Measurements from ENCODE around the gene CUL5.

Gene CUL5

GRCh38 chr11:108048269-108048668, 39.6 kb downstream of the CUL5 start:
- H3K9me3 ChIP-seq (ENCODE audit: control insufficient read depth, insufficient read depth, low read depth, low read length): no peaks in the 10 kb centered on the region
- CTCF ChIA-PET: no interaction called here
- H3K27ac ChIP-seq (ENCODE audit: extremely low read depth, low read depth, low read length): no peak overlapping the region
- H3K36me3 ChIP-seq (ENCODE audit: control insufficient read depth in 2 of 2, insufficient read depth in 1 of 2, low read length in 2 of 2): peaks cover 10 to 59% of the 10 kb centered on the region in 2 experiments
- no peaks in the 10 kb centered on the region for H3K4me1 ChIP-seq (ENCODE audit: control insufficient read depth, insufficient read depth, low read length)
- TF ChIP-seq ZEB2 (tag by site-specific recombination; IDR thresholded peaks at IDR 0.05): no peak
- TF ChIP-seq, protein P1, sequence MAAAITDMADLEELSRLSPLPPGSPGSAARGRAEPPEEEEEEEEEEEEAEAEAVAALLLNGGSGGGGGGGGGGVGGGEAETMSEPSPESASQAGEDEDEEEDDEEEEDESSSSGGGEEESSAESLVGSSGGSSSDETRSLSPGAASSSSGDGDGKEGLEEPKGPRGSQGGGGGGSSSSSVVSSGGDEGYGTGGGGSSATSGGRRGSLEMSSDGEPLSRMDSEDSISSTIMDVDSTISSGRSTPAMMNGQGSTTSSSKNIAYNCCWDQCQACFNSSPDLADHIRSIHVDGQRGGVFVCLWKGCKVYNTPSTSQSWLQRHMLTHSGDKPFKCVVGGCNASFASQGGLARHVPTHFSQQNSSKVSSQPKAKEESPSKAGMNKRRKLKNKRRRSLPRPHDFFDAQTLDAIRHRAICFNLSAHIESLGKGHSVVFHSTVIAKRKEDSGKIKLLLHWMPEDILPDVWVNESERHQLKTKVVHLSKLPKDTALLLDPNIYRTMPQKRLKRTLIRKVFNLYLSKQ (tag by site-specific recombination; IDR thresholded peaks at IDR 0.05; ENCODE audit: borderline replicate concordance): no peak
- no peak for TF ChIP-seq ZNF792 (tag by site-specific recombination; IDR thresholded peaks at IDR 0.05)
- TF ChIP-seq, protein P2, sequence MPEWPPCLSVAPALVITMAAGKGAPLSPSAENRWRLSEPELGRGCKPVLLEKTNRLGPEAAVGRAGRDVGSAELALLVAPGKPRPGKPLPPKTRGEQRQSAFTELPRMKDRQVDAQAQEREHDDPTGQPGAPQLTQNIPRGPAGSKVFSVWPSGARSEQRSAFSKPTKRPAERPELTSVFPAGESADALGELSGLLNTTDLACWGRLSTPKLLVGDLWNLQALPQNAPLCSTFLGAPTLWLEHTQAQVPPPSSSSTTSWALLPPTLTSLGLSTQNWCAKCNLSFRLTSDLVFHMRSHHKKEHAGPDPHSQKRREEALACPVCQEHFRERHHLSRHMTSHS (tag by site-specific recombination; IDR thresholded peaks at IDR 0.05): no peak
- TF ChIP-seq ZNF350 (tag by site-specific recombination; IDR thresholded peaks at IDR 0.05): no peak
- TF ChIP-seq ZNF2 (tag by site-specific recombination; IDR thresholded peaks at IDR 0.05): no peak
- no peak for TF ChIP-seq GLIS2 (tag by site-specific recombination; IDR thresholded peaks at IDR 0.05)
- no peak for TF ChIP-seq ZNF600 (tag by site-specific recombination; IDR thresholded peaks at IDR 0.05)
- no peak for TF ChIP-seq ZNF777 (tag by site-specific recombination; IDR thresholded peaks at IDR 0.05; ENCODE audit: borderline replicate concordance)
- no peak for TF ChIP-seq ZNF561 (tag by site-specific recombination; IDR thresholded peaks at IDR 0.05; ENCODE audit: borderline replicate concordance)
- TF ChIP-seq ZBTB20 (tag by site-specific recombination; IDR thresholded peaks at IDR 0.05): no peak
- TF ChIP-seq, protein P3, sequence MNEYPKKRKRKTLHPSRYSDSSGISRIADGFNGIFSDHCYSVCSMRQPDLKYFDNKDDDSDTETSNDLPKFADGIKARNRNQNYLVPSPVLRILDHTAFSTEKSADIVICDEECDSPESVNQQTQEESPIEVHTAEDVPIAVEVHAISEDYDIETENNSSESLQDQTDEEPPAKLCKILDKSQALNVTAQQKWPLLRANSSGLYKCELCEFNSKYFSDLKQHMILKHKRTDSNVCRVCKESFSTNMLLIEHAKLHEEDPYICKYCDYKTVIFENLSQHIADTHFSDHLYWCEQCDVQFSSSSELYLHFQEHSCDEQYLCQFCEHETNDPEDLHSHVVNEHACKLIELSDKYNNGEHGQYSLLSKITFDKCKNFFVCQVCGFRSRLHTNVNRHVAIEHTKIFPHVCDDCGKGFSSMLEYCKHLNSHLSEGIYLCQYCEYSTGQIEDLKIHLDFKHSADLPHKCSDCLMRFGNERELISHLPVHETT (tag by site-specific recombination; IDR thresholded peaks at IDR 0.05): no peak
- TF ChIP-seq GLI4 (tag by site-specific recombination; IDR thresholded peaks at IDR 0.05): no peak
- no peak for TF ChIP-seq ZNF394 (tag by site-specific recombination; IDR thresholded peaks at IDR 0.05; ENCODE audit: borderline replicate concordance)
- TF ChIP-seq ZNF211 (tag by site-specific recombination; IDR thresholded peaks at IDR 0.05; ENCODE audit: low read depth): no peak
- TF ChIP-seq, protein P4, sequence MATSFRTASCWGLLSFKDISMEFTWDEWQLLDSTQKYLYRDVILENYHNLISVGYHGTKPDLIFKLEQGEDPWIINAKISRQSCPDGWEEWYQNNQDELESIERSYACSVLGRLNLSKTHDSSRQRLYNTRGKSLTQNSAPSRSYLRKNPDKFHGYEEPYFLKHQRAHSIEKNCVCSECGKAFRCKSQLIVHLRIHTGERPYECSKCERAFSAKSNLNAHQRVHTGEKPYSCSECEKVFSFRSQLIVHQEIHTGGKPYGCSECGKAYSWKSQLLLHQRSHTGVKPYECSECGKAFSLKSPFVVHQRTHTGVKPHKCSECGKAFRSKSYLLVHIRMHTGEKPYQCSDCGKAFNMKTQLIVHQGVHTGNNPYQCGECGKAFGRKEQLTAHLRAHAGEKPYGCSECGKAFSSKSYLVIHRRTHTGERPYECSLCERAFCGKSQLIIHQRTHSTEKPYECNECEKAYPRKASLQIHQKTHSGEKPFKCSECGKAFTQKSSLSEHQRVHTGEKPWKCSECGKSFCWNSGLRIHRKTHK (tag by site-specific recombination; IDR thresholded peaks at IDR 0.05): no peak
- no peak overlapping the region for H3K4me3 ChIP-seq (ENCODE audit: low read depth, low read length)
- POLR2A ChIA-PET: no interaction called here

- POLR2A ChIA-PET: no interaction called here
- Histone ChIP-seq H3K9me3 (ENCODE audit: control insufficient read depth, insufficient read depth, low read depth, low read length) (no peaks in the 10 kb centered on the region), H3K27ac (ENCODE audit: extremely low read depth, low read depth, low read length) (no peak overlapping the region), H3K36me3 (ENCODE audit: control insufficient read depth in 2 of 2, insufficient read depth in 1 of 2, low read length in 2 of 2) (peaks cover 0 to 59% of the 10 kb centered on the region in 2 experiments; a peak in 2 of 3 replicates), H3K4me1 (ENCODE audit: control insufficient read depth, insufficient read depth, low read length) (no peaks in the 10 kb centered on the region), H3K4me3 (ENCODE audit: low read depth, low read length) (no peak overlapping the region)
- CTCF ChIA-PET: no interaction called here
- TF ChIP-seq GLIS1 (tag by site-specific recombination; IDR thresholded peaks at IDR 0.05) (no peak), ZNF23 (tag by site-specific recombination; IDR thresholded peaks at IDR 0.05; ENCODE audit: borderline replicate concordance) (no peak), ZNF580 (tag by site-specific recombination; IDR thresholded peaks at IDR 0.05) (no peak), ZBTB11 (tag by site-specific recombination; conservative IDR thresholded peaks at IDR 0.05; ENCODE audit: low read depth) (no peak), ZNF404 (tag by site-specific recombination; IDR thresholded peaks at IDR 0.05) (no peak), ZBTB8A (tag by site-specific recombination; IDR thresholded peaks at IDR 0.05) (no peak), HIC1 (tag by site-specific recombination; IDR thresholded peaks at IDR 0.05) (no peak), ZEB2 (tag by site-specific recombination; IDR thresholded peaks at IDR 0.05) (no peak), KLF1 (tag by site-specific recombination; IDR thresholded peaks at IDR 0.05) (no peak), SCRT1 (tag by site-specific recombination; IDR thresholded peaks at IDR 0.05; ENCODE audit: borderline replicate concordance) (no peak)
Measured at GRCh38 chr11:108062336-108062735, 53.6 kb downstream of the CUL5 start.

Data from HEK293 (cell line).